Activated gamma-delta T cell treated with anti-CD3 and anti-CD28 coated beads, Interleukin-2, amount 50 U/mL, for 16 hours (primary cell): ENCODE data around the gene MOGAT1.
"Not testable (repeated sequence)": the region's sequence is repeated elsewhere in the genome, so short reads cannot be mapped to it uniquely, and the experiment has no call there.

Source experiments
- DNase-seq: peaks from one replicate; pipeline ENCODE4 v3.0.0-alpha.2; 2020; ENCODE audit warnings: low read depth

The MOGAT1 gene

GRCh38 chr2:222670191-222671038 is 1.0 kb upstream of the MOGAT1 start:
- DNase-seq: no peak

- DNase-seq: no peak
Measured at GRCh38 chr2:222672068-222672401, 577 bp downstream of the MOGAT1 start.

GRCh38 chr2:222673273-222673672 is 1.8 kb downstream of the MOGAT1 start:
- DNase-seq: no peak

- no peak for DNase-seq
Measured at GRCh38 chr2:222673883-222674282, 2.4 kb downstream of the MOGAT1 start.

- DNase-seq: no peak
Measured at GRCh38 chr2:222677981-222678380, 6.5 kb downstream of the MOGAT1 start.

- no peak for DNase-seq
Measured at GRCh38 chr2:222683805-222684204, 12.3 kb downstream of the MOGAT1 start.

GRCh38 chr2:222686086-222686750 is 14.8 kb downstream of the MOGAT1 start:
- no peak for DNase-seq

GRCh38 chr2:222688917-222689316 is 17.5 kb downstream of the MOGAT1 start:
- DNase-seq: no peak

GRCh38 chr2:222689322-222689721 is 17.9 kb downstream of the MOGAT1 start:
- DNase-seq: no peak

- peak; percentile 52 for DNase-seq
Measured at GRCh38 chr2:222690564-222691200, 19.2 kb downstream of the MOGAT1 start.

GRCh38 chr2:222693413-222693812 is 22.0 kb downstream of the MOGAT1 start:
- DNase-seq: not testable (repeated sequence)

GRCh38 chr2:222693837-222694236 is 22.4 kb downstream of the MOGAT1 start:
- no peak for DNase-seq

- DNase-seq: no peak
Measured at GRCh38 chr2:222698276-222698675, 26.8 kb downstream of the MOGAT1 start.

- DNase-seq: no peak
Measured at GRCh38 chr2:222701233-222701632, 29.8 kb downstream of the MOGAT1 start.

- DNase-seq: no peak
Measured at GRCh38 chr2:222701721-222702131, 30.3 kb downstream of the MOGAT1 start.

- DNase-seq: no peak
Measured at GRCh38 chr2:222703091-222703490, 31.6 kb downstream of the MOGAT1 start.

- no peak for DNase-seq
Measured at GRCh38 chr2:222703886-222704285, 32.4 kb downstream of the MOGAT1 start.

- DNase-seq: no peak
Measured at GRCh38 chr2:222706616-222707015, 35.2 kb downstream of the MOGAT1 start.

- DNase-seq: no peak
Measured at GRCh38 chr2:222707102-222707688, 35.7 kb downstream of the MOGAT1 start.

- DNase-seq: no peak
Measured at GRCh38 chr2:222707689-222708273, 36.3 kb downstream of the MOGAT1 start.

GRCh38 chr2:222708274-222708710 is 36.8 kb downstream of the MOGAT1 start:
- DNase-seq: peak; percentile 64

- no peak for DNase-seq
Measured at GRCh38 chr2:222709191-222709891, 37.9 kb downstream of the MOGAT1 start.
